Natural killer cell (primary cell): ENCODE results near the gene TFF3. TPM values are rescaled to one million over a fixed set of nuclear protein-coding genes. Genes with fewer than 3 reads are reported as not detected.

Experiments
- ATAC-seq, 3 donors: fragments of 150-1000 bp in 2 of 3; fragments of 200-7000 bp in 1 of 3; cut with Tn5 transposase; 1 replicate in 1 of 3; 2 replicates in 2 of 3; pipeline ENCODE4 v1.10.0; 2021; ENCODE audit warnings: mild to moderate bottlenecking in 2 of 3, moderate library complexity in 2 of 3
- DNase-seq, 2 donors: peaks; one replicate each; pipeline versions ENCODE4 v3.0.0 to v3.0.0-alpha.2; 2013 to 2021; ENCODE audit warnings: mixed read lengths in 1 of 2
- H3K27ac ChIP-seq: one replicate; pipeline ENCODE4 v1.5.1; 2013; ENCODE audit warnings: mild to moderate bottlenecking, low read length
- H3K27me3 ChIP-seq: one replicate; pipeline ENCODE4 v1.6.1; 2013; ENCODE audit warnings: low read length; ENCODE audit not compliant: control insufficient read depth, insufficient read depth
- H3K36me3 ChIP-seq: one replicate; pipeline ENCODE4 v1.6.1; 2013; ENCODE audit warnings: low read length; ENCODE audit not compliant: control insufficient read depth, insufficient read depth
- H3K4me1 ChIP-seq: one replicate; pipeline ENCODE4 v1.6.1; 2013; ENCODE audit warnings: low read length; ENCODE audit not compliant: control insufficient read depth, insufficient read depth
- H3K4me3 ChIP-seq: one replicate; pipeline ENCODE4 v1.5.1; 2013; ENCODE audit warnings: low read length
- H3K9me3 ChIP-seq: one replicate; pipeline ENCODE4 v1.6.1; 2013; ENCODE audit warnings: low read length; ENCODE audit not compliant: control insufficient read depth, insufficient read depth
- H3K27ac Mint-ChIP-seq, 2 donors: one replicate each; pipeline ENCODE4 v1.8.0; 2022; ENCODE audit warnings: mild to moderate bottlenecking in 2 of 2, mixed read lengths in 2 of 2, moderate library complexity in 1 of 2
- H3K27me3 Mint-ChIP-seq, 2 donors: one replicate each; pipeline ENCODE4 v1.8.0; 2022; ENCODE audit warnings: low read depth in 2 of 2, mixed read lengths in 2 of 2
- H3K36me3 Mint-ChIP-seq: one replicate; pipeline ENCODE4 v1.8.0; 2022; ENCODE audit warnings: mixed read lengths
- H3K4me1 Mint-ChIP-seq, 2 donors: one replicate each; pipeline ENCODE4 v1.8.0; 2022; ENCODE audit warnings: mixed read lengths in 2 of 2
- H3K4me3 Mint-ChIP-seq: one replicate; pipeline ENCODE4 v1.8.0; 2022; ENCODE audit warnings: mild to moderate bottlenecking, moderate library complexity, mixed read lengths
- H3K9me3 Mint-ChIP-seq, 2 donors: one replicate each; pipeline ENCODE4 v1.8.0; 2022; ENCODE audit warnings: mixed read lengths in 2 of 2
- CTCF ChIP-seq: fragments of 200-600 bp; IDR thresholded peaks from one replicate; pipeline ENCODE4 v1.8.0; 2022; ENCODE audit warnings: antibody characterized with exemption
- WGBS: methylation state at CpG from one replicate; pipeline ENCODE4 v1.1.7; 2013; ENCODE audit warnings: missing lambda C conversion rate; ENCODE audit not compliant: insufficient coverage; 5-methylcytosine and 5-hydroxymethylcytosine counted together
- intact Hi-C: fragments of 100-400 bp; cut with micrococcal nuclease; formaldehyde crosslinking; loops from one replicate; pipeline ENCODE4 v1.14.2; 2022
- total RNA-seq, 4 donors: library from RNA; stranded (reverse); fragments of 120-200 nt in 1 of 4; gene quantifications; one replicate each; pipeline versions ENCODE4 v1.2.3 to v1.2.4, GENCODE V29; 2013 to 2022

Gene TFF3
- total RNA-seq, 3 donors from 2014 or later (not counting 1 experiment from before 2014, with no cell fraction given), result not detected

- Mint-ChIP-seq H3K27me3 (peaks cover 23 to 44% of the 10 kb centered on the region in 2 donors), H3K4me3 (no peak overlapping the region), H3K36me3 (peaks cover 11% of the 10 kb centered on the region), H3K4me1 (no peaks in the 10 kb centered on the region), H3K9me3 (peaks cover 0 to 6% of the 10 kb centered on the region in 2 donors), H3K27ac (no peak overlapping the region)
- intact Hi-C loops, result no loop called here
- peaks cover 3% of the 10 kb centered on the region for H3K9me3 ChIP-seq
- no peaks in the 10 kb centered on the region for H3K4me1 ChIP-seq
- no peak overlapping the region for H3K27ac ChIP-seq
- 80% methylated on average over 11 of the region's 11 CpGs for WGBS
- no peak overlapping the region for H3K4me3 ChIP-seq
- H3K27me3 ChIP-seq, result no peaks in the 10 kb centered on the region
- no peak for TF ChIP-seq CTCF
- DNase-seq (no peak), ATAC-seq (no peak)
- no peaks in the 10 kb centered on the region for H3K36me3 ChIP-seq
Observed at GRCh38 chr21:42351626-42352440, 36.6 kb upstream of the TFF3 start.

- Mint-ChIP-seq H3K27me3 (peaks cover 23 to 37% of the 10 kb centered on the region in 2 donors), H3K9me3 (peaks cover 0 to 6% of the 10 kb centered on the region in 2 donors), H3K4me1 (no peaks in the 10 kb centered on the region), H3K36me3 (peaks cover 11% of the 10 kb centered on the region), H3K4me3 (no peak within 1 kb of the TSS), H3K27ac (no peak within 1 kb of the TSS)
- DNase-seq (no peak), ATAC-seq (no peak)
- Histone ChIP-seq H3K27ac (no peak within 1 kb of the TSS), H3K9me3 (peaks cover 3% of the 10 kb centered on the region), H3K4me1 (no peaks in the 10 kb centered on the region), H3K4me3 (no peak within 1 kb of the TSS), H3K27me3 (no peaks in the 10 kb centered on the region), H3K36me3 (no peaks in the 10 kb centered on the region)
- 90% methylated on average over 13 of the region's 13 CpGs for WGBS
- intact Hi-C loops, result no loop called here
- TF ChIP-seq CTCF, result no peak
Observed at GRCh38 chr21:42350927-42351426, 35.8 kb upstream of the TFF3 start, which contains the start of gene TFF2. TSS of gene TFF2 (minus strand) at chr21:42350994. CDS start at chr21:42350957, 37 bp downstream.

- Histone ChIP-seq H3K36me3 (no peaks in the 10 kb centered on the region), H3K9me3 (peaks cover 3% of the 10 kb centered on the region), H3K27ac (no peak overlapping the region), H3K27me3 (no peaks in the 10 kb centered on the region), H3K4me1 (no peaks in the 10 kb centered on the region), H3K4me3 (no peak overlapping the region)
- intact Hi-C loops, result no loop called here
- WGBS, result 88% methylated on average over 11 of the region's 11 CpGs
- H3K27ac Mint-ChIP-seq, result no peak overlapping the region
- no peak for DNase-seq
- H3K4me1 Mint-ChIP-seq, result no peaks in the 10 kb centered on the region
- peaks cover 11% of the 10 kb centered on the region for H3K36me3 Mint-ChIP-seq
- no peak overlapping the region for H3K4me3 Mint-ChIP-seq
- no peak for TF ChIP-seq CTCF
- peaks cover 0 to 6% of the 10 kb centered on the region in 2 donors for H3K9me3 Mint-ChIP-seq
- ATAC-seq, result no peak
- H3K27me3 Mint-ChIP-seq, result peaks cover 20 to 32% of the 10 kb centered on the region in 2 donors
Observed at GRCh38 chr21:42350318-42350910, 35.2 kb upstream of the TFF3 start.
